HG03175 (cell line): Measurements from ENCODE around the gene CNTNAP3.
"Not testable (repeated sequence)": the region's sequence is repeated elsewhere in the genome, so short reads cannot be mapped to it uniquely, and the experiment has no call there.

Experiments
- ATAC-seq: cut with Tn5 transposase; IDR thresholded peaks from one replicate; pipeline ENCODE4 v1.9.1; 2021; ENCODE audit warnings: mild to moderate bottlenecking, moderate library complexity; ENCODE audit not compliant: unreplicated experiment

Gene CNTNAP3

DNA sequence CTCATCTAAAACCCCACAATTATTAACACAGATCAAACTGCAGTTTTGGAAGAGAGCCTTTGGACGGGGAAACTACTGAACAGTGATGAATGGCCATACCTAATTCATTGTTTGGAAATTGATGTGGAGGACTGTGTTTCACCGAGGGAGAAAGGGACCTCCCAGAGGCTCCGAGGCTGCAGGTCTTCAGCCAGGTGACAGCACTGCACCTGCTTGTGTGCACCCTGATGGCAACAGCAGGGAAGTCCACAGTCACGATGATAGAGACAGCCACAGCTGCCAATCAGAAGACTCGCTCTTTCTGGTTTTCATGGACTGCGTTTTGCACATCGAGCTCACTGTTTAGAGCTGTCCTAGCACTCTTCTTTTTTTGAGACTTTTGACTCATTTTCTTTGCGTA lies 214.4 kb downstream of the CNTNAP3 start:
- ATAC-seq = not testable (repeated sequence)

DNA sequence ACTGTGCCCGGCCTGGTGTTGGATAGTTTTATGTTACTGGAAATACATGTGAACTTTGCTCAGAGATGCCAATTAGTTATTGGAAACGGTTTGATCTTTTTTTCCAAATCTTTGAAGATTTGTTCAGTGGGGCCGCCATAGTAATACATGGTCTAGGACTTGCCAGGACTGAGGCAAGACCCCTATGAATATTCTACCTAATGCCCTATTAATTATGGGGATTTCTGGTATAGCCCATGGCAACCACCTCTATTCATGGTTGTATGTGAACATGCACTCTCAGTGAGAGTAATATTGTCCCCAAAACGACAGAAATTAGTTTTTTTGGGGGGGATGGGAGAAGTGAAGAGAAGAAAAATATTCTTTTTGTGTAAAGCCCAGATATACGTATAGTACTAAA lies 220.3 kb downstream of the CNTNAP3 start:
- not testable (repeated sequence) for ATAC-seq

DNA sequence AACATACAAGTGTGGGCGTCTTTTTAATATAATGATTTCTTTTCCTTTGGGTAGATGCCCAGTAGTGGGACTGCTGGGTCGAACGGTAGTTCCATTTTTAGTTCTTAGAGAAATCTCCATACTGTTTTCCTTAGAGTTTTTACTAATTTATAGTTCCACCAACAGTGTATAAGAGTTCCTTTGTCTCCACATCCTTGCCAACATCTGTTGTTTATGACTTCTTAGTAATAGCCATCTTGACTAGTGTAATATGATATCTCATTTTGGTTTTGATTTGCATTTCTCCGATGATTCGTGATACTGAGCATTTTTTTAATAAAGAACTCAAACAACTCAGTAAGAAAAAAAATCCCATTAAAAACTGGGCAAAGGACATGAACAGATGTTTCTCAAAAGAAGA lies 225.0 kb downstream of the CNTNAP3 start:
- not testable (repeated sequence) for ATAC-seq

DNA sequence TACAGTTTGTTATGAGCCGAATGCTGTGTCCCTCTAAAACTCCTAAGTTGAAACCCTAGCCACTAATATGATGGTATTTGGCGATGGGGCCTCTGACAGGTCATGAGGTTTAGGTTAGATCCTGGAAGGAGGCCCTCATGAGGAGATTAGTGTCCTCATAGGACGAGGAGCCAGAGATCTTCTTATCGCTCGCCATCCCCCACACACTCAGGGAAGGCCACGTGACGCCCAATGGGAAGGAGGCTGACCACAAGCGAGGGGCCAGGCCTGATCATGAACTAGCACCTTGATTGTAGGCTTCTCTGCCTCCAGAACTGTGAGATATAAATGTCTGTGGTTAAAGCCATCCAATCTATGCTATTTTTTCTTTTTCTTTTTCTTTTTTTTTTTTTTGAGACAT lies 233.5 kb downstream of the CNTNAP3 start:
- not testable (repeated sequence) for ATAC-seq

DNA sequence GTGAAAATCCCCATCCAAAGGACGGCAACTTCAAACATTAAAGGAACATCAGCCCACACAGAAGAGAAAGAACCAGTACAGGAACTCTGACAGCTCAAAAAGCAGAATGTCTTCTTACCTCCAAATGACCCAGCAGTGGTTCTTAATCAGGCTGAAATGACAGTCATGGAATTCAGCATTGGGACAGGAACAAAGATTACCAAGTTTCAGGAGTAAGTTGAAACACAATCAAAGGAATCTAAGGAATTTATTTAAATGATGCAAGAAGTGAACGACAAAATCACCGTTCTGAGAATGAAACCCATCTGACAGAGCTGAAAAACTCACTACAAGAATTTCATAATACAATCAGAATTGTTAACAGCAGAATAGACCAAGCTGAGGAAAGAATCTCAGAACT lies 241.1 kb downstream of the CNTNAP3 start:
- ATAC-seq = not testable (repeated sequence)

DNA sequence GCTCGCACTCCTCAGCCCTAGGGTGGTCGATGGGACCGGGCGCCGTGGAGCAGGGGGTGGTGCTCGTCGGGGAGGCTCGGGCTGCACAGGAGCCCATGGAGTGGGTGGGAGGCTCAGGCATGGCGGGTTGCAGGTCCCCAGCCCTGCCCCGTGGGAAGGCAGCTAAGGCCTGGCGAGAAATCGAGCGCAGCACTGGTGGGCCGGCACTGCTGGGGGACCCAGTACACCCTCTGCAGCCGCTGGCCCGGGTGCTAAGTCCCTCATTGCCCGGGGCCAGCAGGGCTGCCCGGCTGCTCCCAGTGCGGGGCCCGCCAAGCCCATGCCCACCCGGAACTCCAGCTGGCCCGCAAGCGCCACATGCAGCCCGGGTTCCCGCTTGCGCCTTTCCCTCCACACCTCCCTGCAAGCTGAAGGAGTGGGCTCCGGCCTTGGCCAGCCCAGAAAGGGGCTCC lies 245.6 kb downstream of the CNTNAP3 start:
- ATAC-seq = not testable (repeated sequence)

DNA sequence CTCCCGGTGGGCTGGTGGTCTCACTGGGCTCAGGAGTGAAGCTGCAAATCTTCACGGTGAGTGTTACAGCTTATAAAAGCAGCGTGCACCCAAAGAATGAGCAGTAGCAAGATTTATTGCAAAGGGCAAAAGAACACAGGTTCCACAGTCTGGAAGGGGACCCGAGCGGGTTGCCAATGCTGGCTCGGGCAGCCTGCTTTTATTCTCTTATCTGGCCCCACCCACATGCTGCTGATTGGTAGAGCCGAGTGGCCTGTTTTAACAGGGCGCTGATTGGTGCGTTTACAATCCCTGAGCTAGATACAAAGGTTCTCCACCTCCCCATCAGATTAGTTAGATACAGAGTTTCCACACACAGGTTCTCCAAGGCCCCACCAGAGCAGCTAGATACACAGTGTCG lies 246.2 kb downstream of the CNTNAP3 start:
- not testable (repeated sequence) for ATAC-seq

DNA sequence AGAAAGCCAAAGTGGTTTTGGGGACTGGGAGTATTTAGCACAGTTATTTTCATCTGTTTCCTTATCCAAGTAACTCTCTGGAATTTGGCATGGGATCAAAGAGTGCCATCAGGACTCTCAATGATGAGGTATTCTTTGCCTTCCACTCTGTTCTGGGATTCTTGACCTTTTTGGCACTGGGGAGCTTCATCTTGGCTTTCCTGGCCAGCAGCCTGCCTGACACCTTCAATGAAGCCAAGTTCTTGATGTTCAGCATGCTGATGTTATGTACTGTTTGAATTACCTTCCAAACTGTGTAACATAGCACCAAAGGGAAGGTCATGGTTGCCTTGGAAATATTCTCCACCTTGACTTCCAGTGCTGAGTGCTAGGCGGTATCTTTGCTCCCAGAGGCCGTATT lies 248.8 kb downstream of the CNTNAP3 start:
- not testable (repeated sequence) for ATAC-seq

DNA sequence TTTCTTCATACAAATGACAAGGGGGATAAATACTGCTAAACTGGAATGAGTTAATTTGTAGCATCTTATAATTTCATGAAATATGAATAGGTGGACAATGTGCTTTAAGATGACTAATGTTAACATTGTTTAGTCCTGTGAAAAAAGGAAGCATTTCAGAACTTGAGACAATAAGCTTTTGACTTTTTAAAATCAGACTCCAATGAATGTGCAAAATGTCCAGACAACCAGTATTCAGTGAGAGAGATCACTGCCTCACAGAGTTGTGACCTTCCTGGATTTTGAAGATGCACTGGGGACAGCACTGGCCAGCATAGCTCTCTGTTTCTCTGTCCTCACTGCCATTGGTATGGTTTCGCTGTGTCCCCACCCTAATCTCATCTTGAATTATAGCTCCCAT lies 249.7 kb downstream of the CNTNAP3 start:
- not testable (repeated sequence) for ATAC-seq

DNA sequence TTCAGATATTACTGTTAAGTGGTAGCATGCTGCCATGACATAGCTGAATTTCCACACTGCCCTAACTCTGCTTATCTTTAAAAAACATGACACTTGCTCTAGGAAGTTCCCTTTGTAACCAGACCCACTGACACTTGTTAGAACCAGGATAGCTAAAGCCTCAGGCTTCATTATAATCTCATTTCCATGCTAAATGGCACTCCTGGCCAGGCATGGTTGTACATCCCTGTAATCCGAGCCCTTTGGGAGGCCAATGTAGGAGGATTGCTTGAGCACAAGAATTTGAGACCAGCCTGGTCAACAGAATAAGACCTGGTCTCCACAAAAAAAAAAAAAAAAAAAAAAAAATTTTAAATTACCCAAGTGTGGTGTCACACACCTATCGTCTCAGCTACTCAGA lies 254.1 kb downstream of the CNTNAP3 start:
- ATAC-seq = not testable (repeated sequence)

DNA sequence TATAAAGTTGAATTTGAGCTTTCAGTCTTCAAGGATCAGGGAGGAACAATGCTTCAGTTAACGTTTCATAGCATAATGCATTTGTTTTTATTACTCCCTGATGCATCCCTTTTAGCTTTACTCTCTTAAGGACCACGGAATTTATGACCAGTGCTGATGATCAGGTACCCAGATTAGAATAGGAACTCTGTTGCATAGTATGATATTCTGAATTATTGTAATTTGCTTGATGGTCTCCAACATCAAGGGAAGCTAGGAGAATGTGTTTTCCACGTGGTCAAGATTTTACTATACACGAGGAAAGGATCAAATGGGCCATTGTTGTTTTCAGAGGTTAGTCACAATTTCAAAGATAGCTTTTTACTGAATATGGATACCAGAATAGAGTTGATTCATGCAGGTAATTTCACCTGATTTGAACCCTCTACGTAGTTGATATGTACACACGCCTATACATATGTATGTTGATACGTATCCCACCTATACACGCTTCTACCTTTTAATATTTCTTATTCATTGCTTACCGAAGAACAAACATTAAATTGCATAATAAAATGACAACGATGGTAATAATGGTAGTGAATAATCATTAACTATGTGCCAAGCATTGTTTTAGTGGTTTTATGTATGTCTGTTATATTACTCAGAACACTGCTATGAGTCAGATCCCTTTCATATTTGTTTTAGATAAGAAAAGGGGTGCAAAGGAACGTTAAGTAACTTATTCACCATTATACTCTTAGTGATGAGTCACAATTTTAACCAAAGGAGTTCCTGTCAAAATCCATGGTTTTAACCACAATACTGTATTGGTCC lies 257.6 kb downstream of the CNTNAP3 start:
- ATAC-seq = peak; percentile 54

DNA sequence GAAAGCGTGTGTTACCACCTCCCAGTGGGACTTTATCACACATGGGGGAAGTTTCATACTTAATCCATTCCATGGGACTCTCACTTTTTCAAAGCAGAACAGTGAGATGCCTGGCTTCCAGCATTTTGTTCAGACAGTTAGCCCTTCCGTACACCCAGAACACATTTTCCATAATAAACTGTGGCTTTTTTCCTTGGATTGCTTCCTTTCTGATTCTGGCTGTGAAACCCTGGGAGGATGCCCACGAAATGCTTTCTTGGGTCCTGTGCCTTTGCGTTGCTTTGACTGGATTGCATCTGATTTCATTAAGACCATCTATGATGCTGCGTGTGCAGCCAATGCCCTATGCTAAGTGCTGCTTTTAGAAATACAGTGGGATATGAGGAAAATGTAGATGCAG lies 259.1 kb downstream of the CNTNAP3 start:
- not testable (repeated sequence) for ATAC-seq

DNA sequence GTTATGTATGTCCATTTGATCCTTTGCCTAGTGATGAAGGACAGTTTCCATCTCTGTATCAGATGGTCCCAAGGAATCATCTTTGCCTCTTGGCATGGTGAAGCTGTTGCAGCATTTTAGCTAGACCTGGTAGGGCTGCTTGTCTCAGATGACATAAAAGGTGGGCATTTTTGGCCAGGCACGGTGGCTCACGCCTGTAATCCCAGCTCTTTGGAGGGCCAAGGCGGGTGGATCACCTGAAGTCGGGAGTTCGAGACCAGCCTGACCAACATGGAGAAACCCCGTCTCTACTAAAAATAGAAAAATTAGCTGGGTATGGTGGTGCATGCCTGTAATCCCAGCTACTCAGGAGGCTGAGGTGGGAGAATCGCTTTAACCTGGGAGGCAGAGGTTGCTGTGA lies 259.8 kb downstream of the CNTNAP3 start:
- ATAC-seq = not testable (repeated sequence)

DNA sequence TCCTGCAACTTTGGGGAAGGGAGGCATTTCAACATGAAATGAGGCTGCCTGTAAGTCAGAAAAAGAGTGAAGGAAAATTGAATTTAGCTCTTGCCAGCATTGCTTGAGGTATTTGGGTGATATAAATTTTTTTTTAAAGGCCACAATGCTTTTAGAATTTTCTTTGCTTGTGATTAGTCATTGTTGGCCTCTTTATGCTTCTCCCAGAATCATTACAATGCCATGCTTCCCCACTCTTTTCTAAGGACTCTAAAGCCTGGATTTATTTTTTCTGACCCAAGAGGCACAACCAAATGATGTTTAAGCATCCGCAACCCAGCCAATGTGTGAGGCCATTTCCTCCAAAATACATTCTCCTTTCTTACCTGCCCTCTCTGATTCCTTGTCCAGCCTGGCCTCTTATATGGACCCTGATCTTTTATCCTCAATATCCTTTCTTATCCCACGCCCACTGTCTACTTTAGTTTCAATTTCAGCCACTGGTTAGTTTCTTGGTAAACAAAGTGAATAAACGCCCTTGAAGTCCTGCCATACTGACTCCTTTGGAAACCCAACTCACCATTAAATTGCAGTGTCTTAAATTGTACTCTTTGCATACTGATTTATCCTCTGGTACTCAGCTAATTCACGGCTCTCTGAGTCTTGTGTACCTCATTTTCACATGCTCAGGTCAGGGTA lies 261.9 kb downstream of the CNTNAP3 start:
- ATAC-seq = not testable (repeated sequence)
